ENCODE data around the gene EXOC6. TPM values are rescaled to one million over a fixed set of nuclear protein-coding genes. Genes with fewer than 3 reads are reported as not detected.

The EXOC6 gene
- total and polyA plus RNA-seq, 4 experiments from 2014 or later: 4.3 to 11.4 (median 10.9) TPM

DNA sequence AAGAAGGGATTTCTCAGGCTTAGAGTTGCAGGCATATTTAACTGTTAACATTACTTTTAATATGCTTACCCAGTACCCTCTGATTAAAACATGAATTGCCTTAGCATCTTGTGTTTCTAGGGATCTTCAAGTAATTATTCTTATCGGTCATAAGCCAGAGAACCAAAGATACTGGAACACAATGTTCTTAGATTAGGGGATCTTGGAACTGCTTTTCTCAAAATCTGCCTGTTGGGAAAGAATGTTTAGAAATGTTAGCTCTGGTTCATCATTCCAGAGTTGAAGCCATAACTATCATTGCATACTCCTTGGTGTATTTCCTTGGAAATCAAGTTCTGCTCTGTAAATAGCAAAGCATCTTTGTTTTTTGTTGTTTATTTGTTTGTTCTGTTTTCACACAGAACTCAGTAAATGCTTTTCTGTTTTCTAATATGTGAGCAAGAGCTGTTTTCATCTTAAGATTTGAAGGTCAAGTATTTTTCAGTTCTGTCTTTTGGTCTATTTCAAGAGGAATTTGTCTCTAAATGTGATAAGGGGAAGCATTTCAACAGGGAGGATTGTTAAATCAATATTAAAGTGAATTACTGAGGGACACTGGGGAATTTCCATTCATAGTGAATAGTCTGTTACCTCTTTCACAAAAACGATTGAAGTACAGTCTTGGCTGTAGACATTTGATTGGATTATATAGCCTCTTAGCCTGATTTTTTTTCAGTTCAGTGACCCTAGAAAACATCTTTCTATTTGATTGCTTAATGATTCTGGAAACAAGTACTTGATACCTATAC lies 109.1 kb downstream of the EXOC6 start:
- no peak overlapping the region for H3K4me3 ChIP-seq (ENCODE audit: low read length in 2 of 2)
- peaks cover 18 to 30% of the 10 kb centered on the region in 2 donors for H3K36me3 Mint-ChIP-seq
- CTCF ChIA-PET (ENCODE audit: partially characterized antibody): no interaction called here
- no peaks in the 10 kb centered on the region for H3K4me1 Mint-ChIP-seq
- no peak overlapping the region for H3K4me3 Mint-ChIP-seq
- DNase-seq: no peak
- H3K27me3 ChIP-seq (ENCODE audit: insufficient read depth, low read length): no peaks in the 10 kb centered on the region
- peaks cover 3% of the 10 kb centered on the region for H3K36me3 ChIP-seq (ENCODE audit: insufficient read depth, low read length)
- H3K9me3 ChIP-seq (ENCODE audit: control insufficient read depth in 1 of 2, low read length in 2 of 2): no peaks in the 10 kb centered on the region
- H3K27me3 Mint-ChIP-seq: no peaks in the 10 kb centered on the region
- H3K27ac ChIP-seq (ENCODE audit: low read depth, low read length): no peak overlapping the region
- H3K9me3 Mint-ChIP-seq: no peaks in the 10 kb centered on the region
- intact Hi-C loops (cut with micrococcal nuclease): no loop called here
- peak overlapping the region in 1 of 7 donors; percentile 11 for H3K27ac Mint-ChIP-seq
- H3K4me1 ChIP-seq (ENCODE audit: insufficient read depth, low read length): no peaks in the 10 kb centered on the region
- POLR2A ChIA-PET (ENCODE audit: partially characterized antibody): no interaction called here

DNA sequence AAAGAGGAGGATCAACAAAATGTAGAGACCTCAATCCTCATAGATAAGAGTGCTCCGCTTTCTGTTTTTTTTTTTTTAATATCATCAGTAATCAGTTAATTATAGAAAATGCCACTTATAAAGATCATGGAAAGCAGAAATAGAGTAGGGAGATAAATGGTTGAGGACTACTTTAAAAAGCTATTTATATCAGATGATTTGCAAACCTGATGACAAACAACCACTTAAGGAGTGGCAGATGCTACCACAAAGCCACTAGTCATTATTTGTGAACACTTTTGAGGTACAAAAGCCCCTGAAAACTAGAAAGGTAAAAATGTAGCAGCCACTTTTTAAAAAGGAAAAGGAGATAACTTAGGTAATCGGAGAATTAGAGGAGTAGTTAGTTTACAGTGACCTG lies 113.3 kb downstream of the EXOC6 start:
- CTCF ChIA-PET (ENCODE audit: partially characterized antibody): no interaction called here

DNA sequence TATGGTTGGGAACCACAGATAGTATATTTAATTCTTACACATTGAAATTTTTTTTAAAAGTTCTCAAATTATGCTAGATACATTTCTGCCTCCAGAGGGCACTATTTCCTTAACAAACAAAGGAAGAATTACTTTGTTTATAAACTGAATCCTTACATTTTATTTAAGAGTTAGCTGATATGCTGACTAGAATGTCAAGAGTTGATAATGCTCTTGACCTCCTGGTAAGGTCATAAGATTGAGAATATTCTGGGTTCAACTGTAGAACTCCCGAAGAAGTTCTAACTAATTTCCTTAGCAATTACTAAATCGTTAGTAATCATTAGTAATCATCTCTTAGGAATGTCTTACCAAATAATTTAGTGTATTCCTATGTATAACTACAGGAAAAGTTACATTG lies 117.0 kb downstream of the EXOC6 start:
- Histone ChIP-seq H3K36me3 (ENCODE audit: insufficient read depth, low read length) (no peaks in the 10 kb centered on the region), H3K27me3 (ENCODE audit: insufficient read depth, low read length) (no peaks in the 10 kb centered on the region), H3K4me3 (ENCODE audit: low read length in 2 of 2) (no peak overlapping the region), H3K27ac (ENCODE audit: low read depth, low read length) (no peak overlapping the region), H3K9me3 (ENCODE audit: control insufficient read depth in 1 of 2, low read length in 2 of 2) (no peaks in the 10 kb centered on the region), H3K4me1 (ENCODE audit: insufficient read depth, low read length) (no peaks in the 10 kb centered on the region)
- Mint-ChIP-seq H3K36me3 (peaks cover 4 to 6% of the 10 kb centered on the region in 2 donors), H3K4me3 (no peak overlapping the region), H3K4me1 (no peaks in the 10 kb centered on the region), H3K9me3 (peaks cover 0 to 3% (median 0%) of the 10 kb centered on the region in 8 donors), H3K27ac (no peak overlapping the region), H3K27me3 (no peaks in the 10 kb centered on the region)
- intact Hi-C loops (cut with micrococcal nuclease): loop anchor here (1.0 to 5.0 kb wide), 2 partner anchors 322 to 387 kb away; no protein-coding TSS in a partner anchor
- ChIA-PET POLR2A (ENCODE audit: partially characterized antibody) (interaction anchor here (0.5 kb wide), 1 partner anchor 70 kb away, joined by 3 read pairs; no protein-coding TSS in a partner anchor), CTCF (ENCODE audit: partially characterized antibody) (interaction anchor here (0.9 to 2.1 kb wide), 10 partner anchors 10 to 408 kb away, joined by 3 to 9 read pairs (median 3); no protein-coding TSS in a partner anchor)
- peak in 4 of 5 donors; percentile 14 to 26 (median 18) for DNase-seq

More for the DNA sequence above, 113.3 kb downstream of the EXOC6 start:
- H3K27me3 ChIP-seq (ENCODE audit: insufficient read depth, low read length): no peaks in the 10 kb centered on the region
- H3K36me3 ChIP-seq (ENCODE audit: insufficient read depth, low read length): no peaks in the 10 kb centered on the region
- H3K36me3 Mint-ChIP-seq: peaks cover 12 to 16% of the 10 kb centered on the region in 2 donors
- H3K9me3 ChIP-seq (ENCODE audit: control insufficient read depth in 1 of 2, low read length in 2 of 2): no peaks in the 10 kb centered on the region
- H3K27ac ChIP-seq (ENCODE audit: low read depth, low read length): no peak overlapping the region
- no peak overlapping the region for H3K27ac Mint-ChIP-seq
- POLR2A ChIA-PET (ENCODE audit: partially characterized antibody): no interaction called here
- H3K27me3 Mint-ChIP-seq: no peaks in the 10 kb centered on the region
- no peak overlapping the region for H3K4me3 Mint-ChIP-seq
- peaks cover 0 to 3% (median 0%) of the 10 kb centered on the region in 8 donors for H3K9me3 Mint-ChIP-seq
- H3K4me3 ChIP-seq (ENCODE audit: low read length in 2 of 2): no peak overlapping the region
- intact Hi-C loops (cut with micrococcal nuclease): no loop called here
- H3K4me1 ChIP-seq (ENCODE audit: insufficient read depth, low read length): no peaks in the 10 kb centered on the region
- H3K4me1 Mint-ChIP-seq: no peaks in the 10 kb centered on the region
- no peak for DNase-seq

DNA sequence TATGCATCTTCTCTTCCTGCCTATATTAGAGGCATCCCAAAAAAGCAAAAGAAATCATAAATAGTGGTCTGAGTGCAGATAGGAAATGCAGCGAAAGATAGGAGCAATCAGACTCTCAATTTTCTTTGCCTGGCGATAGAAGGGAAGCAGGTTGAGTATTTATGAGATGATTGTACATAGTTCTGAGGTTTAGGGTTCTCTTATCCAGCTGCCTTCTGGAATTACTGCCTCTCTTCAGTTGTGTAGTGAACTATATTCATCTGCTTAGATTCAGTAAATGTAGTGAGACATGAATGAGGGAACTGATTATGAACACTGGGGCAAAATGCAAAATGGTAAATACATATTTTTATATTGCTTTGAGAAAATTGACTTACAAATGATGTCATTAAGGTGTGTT lies 119.3 kb downstream of the EXOC6 start:
- DNase-seq: no peak
- no peaks in the 10 kb centered on the region for H3K36me3 ChIP-seq (ENCODE audit: insufficient read depth, low read length)
- H3K4me1 Mint-ChIP-seq: no peaks in the 10 kb centered on the region
- H3K9me3 Mint-ChIP-seq: peaks cover 0 to 3% (median 0%) of the 10 kb centered on the region in 8 donors
- no peak overlapping the region for H3K4me3 Mint-ChIP-seq
- POLR2A ChIA-PET (ENCODE audit: partially characterized antibody): no interaction called here
- H3K36me3 Mint-ChIP-seq: peaks cover 14 to 21% of the 10 kb centered on the region in 2 donors
- no peak overlapping the region for H3K4me3 ChIP-seq (ENCODE audit: low read length in 2 of 2)
- no peaks in the 10 kb centered on the region for H3K9me3 ChIP-seq (ENCODE audit: control insufficient read depth in 1 of 2, low read length in 2 of 2)
- no peaks in the 10 kb centered on the region for H3K27me3 ChIP-seq (ENCODE audit: insufficient read depth, low read length)
- H3K27ac ChIP-seq (ENCODE audit: low read depth, low read length): no peak overlapping the region
- no peak overlapping the region for H3K27ac Mint-ChIP-seq
- CTCF ChIA-PET (ENCODE audit: partially characterized antibody): no interaction called here
- intact Hi-C loops (cut with micrococcal nuclease): loop anchor here (5.0 kb wide), 1 partner anchor 320 kb away; no protein-coding TSS in a partner anchor
- no peaks in the 10 kb centered on the region for H3K4me1 ChIP-seq (ENCODE audit: insufficient read depth, low read length)
- H3K27me3 Mint-ChIP-seq: no peaks in the 10 kb centered on the region

DNA sequence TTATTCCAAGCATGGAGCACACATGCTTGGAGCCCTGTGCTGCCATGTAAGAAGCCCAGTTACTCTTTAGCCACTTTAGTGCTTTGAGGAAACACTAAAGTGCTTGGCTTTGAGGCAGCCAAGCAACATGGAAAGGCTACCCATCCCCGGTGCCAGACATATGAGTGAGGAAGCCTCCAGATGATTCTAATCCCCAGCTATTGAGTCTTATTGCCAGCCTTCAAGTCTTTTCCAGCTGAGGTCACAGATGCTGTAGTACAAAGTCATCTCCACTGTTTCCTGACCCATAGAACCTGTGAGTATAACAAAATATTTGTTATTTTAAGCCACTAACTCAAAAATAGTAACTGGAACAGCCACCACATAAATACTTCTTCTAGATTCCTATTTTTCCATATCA lies 120.8 kb downstream of the EXOC6 start:
- H3K27ac Mint-ChIP-seq: no peak overlapping the region
- H3K9me3 ChIP-seq (ENCODE audit: control insufficient read depth in 1 of 2, low read length in 2 of 2): no peaks in the 10 kb centered on the region
- no peaks in the 10 kb centered on the region for H3K27me3 ChIP-seq (ENCODE audit: insufficient read depth, low read length)
- H3K4me1 Mint-ChIP-seq: no peaks in the 10 kb centered on the region
- ChIA-PET CTCF (ENCODE audit: partially characterized antibody) (no interaction called here), POLR2A (ENCODE audit: partially characterized antibody) (no interaction called here)
- H3K4me1 ChIP-seq (ENCODE audit: insufficient read depth, low read length): no peaks in the 10 kb centered on the region
- H3K36me3 Mint-ChIP-seq: peaks cover 26 to 35% of the 10 kb centered on the region in 2 donors
- H3K27me3 Mint-ChIP-seq: no peaks in the 10 kb centered on the region
- intact Hi-C loops (cut with micrococcal nuclease): loop anchor here (5.0 kb wide), 1 partner anchor 318 kb away; no protein-coding TSS in a partner anchor
- peaks cover 0 to 3% (median 0%) of the 10 kb centered on the region in 8 donors for H3K9me3 Mint-ChIP-seq
- no peak overlapping the region for H3K27ac ChIP-seq (ENCODE audit: low read depth, low read length)
- no peak overlapping the region for H3K4me3 Mint-ChIP-seq
- no peak for DNase-seq
- no peak overlapping the region for H3K4me3 ChIP-seq (ENCODE audit: low read length in 2 of 2)
- H3K36me3 ChIP-seq (ENCODE audit: insufficient read depth, low read length): no peaks in the 10 kb centered on the region

DNA sequence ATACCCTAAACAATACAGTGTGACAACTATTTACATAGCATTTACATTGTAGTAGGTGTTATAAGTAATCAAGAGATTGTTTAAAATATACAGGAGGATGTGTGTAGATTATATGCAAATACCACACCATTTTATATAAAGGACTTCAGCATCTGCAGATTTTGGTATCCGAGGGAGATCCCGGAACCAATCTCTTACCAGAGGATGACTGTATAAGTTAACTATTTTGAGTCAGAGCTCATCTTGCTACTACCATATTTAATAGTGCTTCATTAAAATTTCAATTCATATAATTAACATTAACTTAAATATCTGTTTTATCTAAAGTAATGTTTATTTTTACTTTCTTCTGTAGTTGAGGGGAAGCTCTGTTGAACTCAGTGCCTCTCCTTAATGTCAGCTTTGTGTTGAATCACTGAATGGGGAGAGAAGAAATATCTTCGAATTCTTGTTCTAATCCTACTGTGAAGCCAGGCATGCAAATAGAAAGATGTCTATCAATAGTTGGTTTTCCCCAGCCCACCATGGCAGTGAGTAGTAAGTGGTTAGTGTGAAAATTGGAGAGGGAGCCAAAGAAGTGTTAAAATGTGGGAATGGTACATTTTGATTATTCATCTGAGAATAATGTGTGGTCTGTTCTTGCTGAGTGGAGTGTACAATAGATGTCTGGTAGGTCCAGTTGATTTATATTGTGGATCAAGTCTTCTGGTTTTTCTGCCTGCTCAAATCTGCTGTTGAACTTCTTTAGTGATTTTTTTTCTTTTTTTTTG lies 122.2 kb downstream of the EXOC6 start:
- H3K4me1 Mint-ChIP-seq: no peaks in the 10 kb centered on the region
- intact Hi-C loops (cut with micrococcal nuclease): no loop called here
- no peak overlapping the region for H3K4me3 Mint-ChIP-seq
- DNase-seq: no peak
- Histone ChIP-seq H3K9me3 (ENCODE audit: control insufficient read depth in 1 of 2, low read length in 2 of 2) (no peaks in the 10 kb centered on the region), H3K36me3 (ENCODE audit: insufficient read depth, low read length) (no peaks in the 10 kb centered on the region), H3K4me1 (ENCODE audit: insufficient read depth, low read length) (no peaks in the 10 kb centered on the region), H3K27me3 (ENCODE audit: insufficient read depth, low read length) (no peaks in the 10 kb centered on the region), H3K4me3 (ENCODE audit: low read length in 2 of 2) (no peak overlapping the region), H3K27ac (ENCODE audit: low read depth, low read length) (no peak overlapping the region)
- ChIA-PET CTCF (ENCODE audit: partially characterized antibody) (no interaction called here), POLR2A (ENCODE audit: partially characterized antibody) (no interaction called here)
- peak overlapping the region in 1 of 7 donors; percentile 75 for H3K27ac Mint-ChIP-seq
- H3K9me3 Mint-ChIP-seq: peaks cover 0 to 3% (median 0%) of the 10 kb centered on the region in 8 donors
- no peaks in the 10 kb centered on the region for H3K27me3 Mint-ChIP-seq
- peaks cover 27 to 35% of the 10 kb centered on the region in 2 donors for H3K36me3 Mint-ChIP-seq
